HEK293 (cell line): ENCODE measurements around the gene TMEM151B.

Source experiments
- CTCF ChIP-seq: fragments of 450-650 bp; formaldehyde crosslinking; IDR thresholded peaks from 2 replicates; pipeline ENCODE4 v1.5.1; 2016; ENCODE audit warnings: missing biosample characterization, missing genetic modification characterization
- REPIN1 ChIP-seq: fragments of 450-650 bp; formaldehyde crosslinking; IDR thresholded peaks from 2 replicates; pipeline ENCODE4 v1.5.1; 2017; ENCODE audit warnings: missing biosample characterization, missing genetic modification characterization, low read depth
- TRIM28 ChIP-seq: IDR thresholded peaks from 2 replicates; pipeline ENCODE4 v1.6.1; 2011; ENCODE audit warnings: low read length, control low read depth, borderline replicate concordance
- ZNF114 ChIP-seq: fragments of 450-650 bp; formaldehyde crosslinking; IDR thresholded peaks from 2 replicates; pipeline ENCODE4 v1.5.0; 2017; ENCODE audit warnings: missing biosample characterization, missing genetic modification characterization
- ZNF121 ChIP-seq: fragments of 450-650 bp; formaldehyde crosslinking; IDR thresholded peaks from 2 replicates; pipeline ENCODE4 v1.5.1; 2016; ENCODE audit warnings: missing biosample characterization, missing genetic modification characterization
- ZNF311 ChIP-seq: fragments of 450-650 bp; formaldehyde crosslinking; IDR thresholded peaks from 2 replicates; pipeline ENCODE4 v1.5.1; 2017; ENCODE audit warnings: missing biosample characterization, missing genetic modification characterization, borderline replicate concordance
- ZNF501 ChIP-seq: fragments of 450-650 bp; formaldehyde crosslinking; IDR thresholded peaks from 2 replicates; pipeline ENCODE4 v1.5.1; 2016; ENCODE audit warnings: missing biosample characterization, missing genetic modification characterization
- ZNF548 ChIP-seq: fragments of 450-650 bp; formaldehyde crosslinking; IDR thresholded peaks from 2 replicates; pipeline ENCODE4 v1.5.1; 2016; ENCODE audit warnings: missing biosample characterization, missing genetic modification characterization
- ZNF747 ChIP-seq: fragments of 450-650 bp; formaldehyde crosslinking; IDR thresholded peaks from 2 replicates; pipeline ENCODE4 v1.5.1; 2016; ENCODE audit warnings: missing biosample characterization, missing genetic modification characterization
- ZSCAN5A ChIP-seq: fragments of 450-650 bp; formaldehyde crosslinking; IDR thresholded peaks from 2 replicates; pipeline ENCODE4 v1.5.1; 2016; ENCODE audit warnings: missing biosample characterization, missing genetic modification characterization
- TF ChIP-seq, protein P1 (sequence below): fragments of 450-650 bp; formaldehyde crosslinking; IDR thresholded peaks from 2 replicates; pipeline ENCODE4 v1.5.1; 2016; ENCODE audit warnings: missing biosample characterization, missing genetic modification characterization
- TF ChIP-seq, protein P2 (sequence below): fragments of 450-650 bp; formaldehyde crosslinking; IDR thresholded peaks from 2 replicates; pipeline ENCODE4 v1.5.1; 2016; ENCODE audit warnings: missing biosample characterization, missing genetic modification characterization, low read depth

DNA sequence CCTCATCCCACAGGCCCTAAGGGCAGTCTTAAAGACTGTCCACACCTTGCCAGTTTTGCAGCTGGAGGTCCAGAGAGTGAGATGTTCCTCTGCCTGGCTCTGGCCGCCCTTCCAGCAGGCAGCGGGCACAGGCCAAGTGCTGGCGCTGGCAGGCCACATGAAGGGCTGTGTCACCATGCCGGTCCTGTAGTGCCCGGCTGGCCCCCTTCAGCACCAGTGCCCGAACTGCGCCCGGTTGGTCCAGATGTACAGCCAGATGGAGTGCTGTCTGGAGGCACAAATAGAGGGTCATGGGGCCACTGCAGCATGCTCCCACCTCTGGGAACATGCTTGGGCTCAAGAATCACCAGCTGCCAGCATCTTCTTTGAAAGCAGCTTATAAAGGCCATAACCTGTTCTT lies 8.7 kb upstream of the TMEM151B start:
- TF ChIP-seq, protein P1, sequence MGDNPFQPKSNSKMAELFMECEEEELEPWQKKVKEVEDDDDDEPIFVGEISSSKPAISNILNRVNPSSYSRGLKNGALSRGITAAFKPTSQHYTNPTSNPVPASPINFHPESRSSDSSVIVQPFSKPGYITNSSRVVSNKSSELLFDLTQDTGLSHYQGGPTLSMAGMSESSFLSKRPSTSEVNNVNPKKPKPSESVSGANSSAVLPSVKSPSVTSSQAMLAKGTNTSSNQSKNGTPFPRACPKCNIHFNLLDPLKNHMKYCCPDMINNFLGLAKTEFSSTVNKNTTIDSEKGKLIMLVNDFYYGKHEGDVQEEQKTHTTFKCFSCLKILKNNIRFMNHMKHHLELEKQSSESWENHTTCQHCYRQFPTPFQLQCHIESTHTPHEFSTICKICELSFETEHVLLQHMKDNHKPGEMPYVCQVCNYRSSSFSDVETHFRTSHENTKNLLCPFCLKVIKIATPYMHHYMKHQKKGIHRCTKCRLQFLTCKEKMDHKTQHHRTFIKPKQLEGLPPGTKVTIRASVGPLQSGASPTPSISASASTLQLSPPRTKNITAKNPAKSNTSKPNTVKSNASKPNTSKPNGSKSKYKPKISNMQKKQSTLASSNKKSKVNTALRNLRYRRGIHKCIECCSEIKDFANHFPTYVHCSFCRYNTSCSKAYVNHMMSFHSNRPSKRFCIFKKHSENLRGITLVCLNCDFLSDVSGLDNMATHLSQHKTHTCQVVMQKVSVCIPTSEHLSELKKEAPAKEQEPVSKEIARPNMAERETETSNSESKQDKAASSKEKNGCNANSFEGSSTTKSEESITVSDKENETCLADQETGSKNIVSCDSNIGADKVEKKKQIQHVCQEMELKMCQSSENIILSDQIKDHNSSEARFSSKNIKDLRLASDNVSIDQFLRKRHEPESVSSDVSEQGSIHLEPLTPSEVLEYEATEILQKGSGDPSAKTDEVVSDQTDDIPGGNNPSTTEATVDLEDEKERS (tag by site-specific recombination) = no peak
- no peak for TF ChIP-seq CTCF (tag by site-specific recombination)
- TF ChIP-seq REPIN1 = no peak
- no peak for TF ChIP-seq ZNF311
- TF ChIP-seq ZNF501 (tag by site-specific recombination) = no peak
- TF ChIP-seq ZSCAN5A = no peak
- no peak for TF ChIP-seq ZNF114 (tag by site-specific recombination)
- TF ChIP-seq ZNF121 (tag by site-specific recombination) = no peak
- no peak for TF ChIP-seq TRIM28
- TF ChIP-seq, protein P2, sequence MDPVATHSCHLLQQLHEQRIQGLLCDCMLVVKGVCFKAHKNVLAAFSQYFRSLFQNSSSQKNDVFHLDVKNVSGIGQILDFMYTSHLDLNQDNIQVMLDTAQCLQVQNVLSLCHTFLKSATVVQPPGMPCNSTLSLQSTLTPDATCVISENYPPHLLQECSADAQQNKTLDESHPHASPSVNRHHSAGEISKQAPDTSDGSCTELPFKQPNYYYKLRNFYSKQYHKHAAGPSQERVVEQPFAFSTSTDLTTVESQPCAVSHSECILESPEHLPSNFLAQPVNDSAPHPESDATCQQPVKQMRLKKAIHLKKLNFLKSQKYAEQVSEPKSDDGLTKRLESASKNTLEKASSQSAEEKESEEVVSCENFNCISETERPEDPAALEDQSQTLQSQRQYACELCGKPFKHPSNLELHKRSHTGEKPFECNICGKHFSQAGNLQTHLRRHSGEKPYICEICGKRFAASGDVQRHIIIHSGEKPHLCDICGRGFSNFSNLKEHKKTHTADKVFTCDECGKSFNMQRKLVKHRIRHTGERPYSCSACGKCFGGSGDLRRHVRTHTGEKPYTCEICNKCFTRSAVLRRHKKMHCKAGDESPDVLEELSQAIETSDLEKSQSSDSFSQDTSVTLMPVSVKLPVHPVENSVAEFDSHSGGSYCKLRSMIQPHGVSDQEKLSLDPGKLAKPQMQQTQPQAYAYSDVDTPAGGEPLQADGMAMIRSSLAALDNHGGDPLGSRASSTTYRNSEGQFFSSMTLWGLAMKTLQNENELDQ = no peak
- TF ChIP-seq ZNF548 (tag by site-specific recombination) = no peak
- TF ChIP-seq ZNF747 (tag by site-specific recombination) = no peak
